ENCODE data around the gene PCNX3.

- TF ChIP-seq EZH2 (IDR thresholded peaks at IDR 0.05; ENCODE audit: borderline replicate concordance, low read depth, low read length, severe bottlenecking) (no peak), CTCF (IDR thresholded peaks at IDR 0.05; ENCODE audit: borderline replicate concordance, extremely low read depth, low read length, poor library complexity, severe bottlenecking) (no peak)
Measured at GRCh38 chr11:65596520-65596919, 19.1 kb upstream of the PCNX3 start.
